Measurements from ENCODE around the gene SLC27A2.

The SLC27A2 gene

GRCh38 chr15:50248994-50249582, 67.1 kb downstream of the SLC27A2 start:
- Histone ChIP-seq H3K9me3 (no peaks in the 10 kb centered on the region), H3K27ac (peak overlapping the region; percentile 91), H3K27me3 (no peaks in the 10 kb centered on the region)

GRCh38 chr15:50249704-50250103, 67.7 kb downstream of the SLC27A2 start:
- TF ChIP-seq, protein P1, sequence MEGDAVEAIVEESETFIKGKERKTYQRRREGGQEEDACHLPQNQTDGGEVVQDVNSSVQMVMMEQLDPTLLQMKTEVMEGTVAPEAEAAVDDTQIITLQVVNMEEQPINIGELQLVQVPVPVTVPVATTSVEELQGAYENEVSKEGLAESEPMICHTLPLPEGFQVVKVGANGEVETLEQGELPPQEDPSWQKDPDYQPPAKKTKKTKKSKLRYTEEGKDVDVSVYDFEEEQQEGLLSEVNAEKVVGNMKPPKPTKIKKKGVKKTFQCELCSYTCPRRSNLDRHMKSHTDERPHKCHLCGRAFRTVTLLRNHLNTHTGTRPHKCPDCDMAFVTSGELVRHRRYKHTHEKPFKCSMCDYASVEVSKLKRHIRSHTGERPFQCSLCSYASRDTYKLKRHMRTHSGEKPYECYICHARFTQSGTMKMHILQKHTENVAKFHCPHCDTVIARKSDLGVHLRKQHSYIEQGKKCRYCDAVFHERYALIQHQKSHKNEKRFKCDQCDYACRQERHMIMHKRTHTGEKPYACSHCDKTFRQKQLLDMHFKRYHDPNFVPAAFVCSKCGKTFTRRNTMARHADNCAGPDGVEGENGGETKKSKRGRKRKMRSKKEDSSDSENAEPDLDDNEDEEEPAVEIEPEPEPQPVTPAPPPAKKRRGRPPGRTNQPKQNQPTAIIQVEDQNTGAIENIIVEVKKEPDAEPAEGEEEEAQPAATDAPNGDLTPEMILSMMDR (IDR thresholded peaks at IDR 0.05) = no peak
- H3K27ac ChIP-seq = no peak overlapping the region
- peaks cover 24 to 29% of the 10 kb centered on the region in 2 experiments for H3K4me1 ChIP-seq (ENCODE audit: control insufficient read depth in 1 of 2, insufficient read depth in 1 of 2, low read depth in 1 of 2, low read length in 1 of 2)
- no peak overlapping the region for H3K4me3 ChIP-seq (ENCODE audit: low read depth in 1 of 2, low read length in 1 of 2)
- no peaks in the 10 kb centered on the region for H3K9me3 ChIP-seq
- H3K36me3 ChIP-seq = no peaks in the 10 kb centered on the region
- no peaks in the 10 kb centered on the region for H3K27me3 ChIP-seq

More at GRCh38 chr15:50248994-50249582, 67.1 kb downstream of the SLC27A2 start:
- Histone ChIP-seq H3K4me3 (ENCODE audit: low read depth in 1 of 2, low read length in 1 of 2) (no peak overlapping the region), H3K36me3 (no peaks in the 10 kb centered on the region), H3K4me1 (ENCODE audit: control insufficient read depth in 1 of 2, insufficient read depth in 1 of 2, low read depth in 1 of 2, low read length in 1 of 2) (peaks cover 24 to 29% of the 10 kb centered on the region in 2 experiments)
- TF ChIP-seq, protein P1 (IDR thresholded peaks at IDR 0.05) = no peak

DNA sequence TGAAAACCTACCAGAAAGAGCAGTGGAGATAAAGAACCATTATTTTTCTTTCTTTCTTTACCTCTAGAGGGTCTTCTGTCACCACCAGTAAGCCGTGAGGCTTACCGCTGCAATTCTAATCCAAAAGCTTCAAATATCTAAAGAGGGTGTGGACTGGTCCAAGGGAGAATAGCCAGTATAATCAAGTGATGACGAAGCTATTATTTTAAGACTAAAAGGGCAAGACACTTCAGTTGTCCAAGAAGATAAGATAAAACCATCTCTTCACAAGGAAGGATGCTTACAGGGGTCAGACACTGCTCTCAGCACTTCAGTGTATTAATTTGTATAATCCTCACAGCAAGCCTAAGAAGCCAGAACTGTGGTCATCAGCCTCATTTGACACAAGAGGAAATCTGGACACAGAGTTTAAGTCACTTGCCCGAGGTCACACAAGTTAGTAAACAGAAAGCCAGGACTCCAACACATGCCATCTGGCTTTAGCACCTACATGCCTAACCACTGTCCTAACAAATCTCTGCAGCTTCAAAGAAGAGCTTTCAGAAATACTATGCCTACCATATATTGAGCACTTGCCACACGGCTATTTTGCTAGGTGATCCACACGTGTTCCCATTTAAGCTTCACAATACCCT, 68.9 kb downstream of the SLC27A2 start:
- H3K4me1 ChIP-seq (ENCODE audit: control insufficient read depth in 1 of 2, insufficient read depth in 1 of 2, low read depth in 1 of 2, low read length in 1 of 2) = peaks cover 27 to 34% of the 10 kb centered on the region in 2 experiments
- no peaks in the 10 kb centered on the region for H3K27me3 ChIP-seq
- H3K27ac ChIP-seq = no peak overlapping the region
- H3K4me3 ChIP-seq (ENCODE audit: low read depth in 1 of 2, low read length in 1 of 2) = no peak overlapping the region
- H3K9me3 ChIP-seq = no peaks in the 10 kb centered on the region
- H3K36me3 ChIP-seq = no peaks in the 10 kb centered on the region
- TF ChIP-seq, protein P1 (IDR thresholded peaks at IDR 0.05) = no peak

DNA sequence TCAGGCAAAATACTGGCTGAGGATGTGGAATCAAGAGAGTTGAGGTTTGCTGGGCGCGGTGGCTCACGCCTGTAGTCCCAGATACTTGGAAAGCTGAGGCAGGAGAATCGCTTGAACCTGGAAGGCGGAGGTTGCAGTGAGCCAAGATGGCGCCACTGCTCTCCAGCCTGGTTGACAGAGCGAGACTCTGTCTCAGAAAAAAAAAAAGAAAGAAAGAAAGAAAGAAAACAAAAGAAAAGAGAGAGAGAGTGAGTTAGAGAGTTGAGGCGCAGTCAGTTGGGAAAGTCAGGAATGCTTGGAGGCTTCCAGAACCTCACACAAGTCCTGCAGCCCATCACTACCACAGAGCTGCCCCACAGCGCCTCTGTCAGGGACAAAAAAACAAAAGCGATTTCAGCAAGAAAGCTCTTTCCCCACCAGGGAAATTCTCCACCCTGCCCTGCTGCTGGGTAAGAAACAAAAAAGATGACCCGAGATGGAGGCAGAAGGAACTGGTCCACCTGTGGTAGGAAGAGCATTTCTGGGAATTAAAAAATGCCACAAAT, 69.7 kb downstream of the SLC27A2 start:
- H3K27me3 ChIP-seq = no peaks in the 10 kb centered on the region
- H3K4me1 ChIP-seq (ENCODE audit: control insufficient read depth in 1 of 2, insufficient read depth in 1 of 2, low read depth in 1 of 2, low read length in 1 of 2) = peaks cover 35 to 38% of the 10 kb centered on the region in 2 experiments
- no peak overlapping the region for H3K4me3 ChIP-seq (ENCODE audit: low read depth in 1 of 2, low read length in 1 of 2)
- H3K36me3 ChIP-seq = no peaks in the 10 kb centered on the region
- H3K27ac ChIP-seq = no peak overlapping the region
- TF ChIP-seq, protein P1 (IDR thresholded peaks at IDR 0.05) = no peak
- no peaks in the 10 kb centered on the region for H3K9me3 ChIP-seq

GRCh38 chr15:50252556-50252955, 70.6 kb downstream of the SLC27A2 start:
- TF ChIP-seq, protein P1 (IDR thresholded peaks at IDR 0.05) = no peak
- Histone ChIP-seq H3K9me3 (no peaks in the 10 kb centered on the region), H3K4me1 (ENCODE audit: control insufficient read depth in 1 of 2, insufficient read depth in 1 of 2, low read depth in 1 of 2, low read length in 1 of 2) (peaks cover 37 to 38% of the 10 kb centered on the region in 2 experiments), H3K4me3 (ENCODE audit: low read depth in 1 of 2, low read length in 1 of 2) (no peak overlapping the region), H3K27me3 (no peaks in the 10 kb centered on the region), H3K27ac (no peak overlapping the region), H3K36me3 (no peaks in the 10 kb centered on the region)
